ENCODE measurements around the gene STYXL2.

The STYXL2 gene

GRCh38 chr1:167077128-167077867 lies 16.6 kb upstream of the STYXL2 start:
- Histone ChIP-seq H3K27ac (no peak overlapping the region), H3K4me3 (no peak overlapping the region)

GRCh38 chr1:167077868-167078210 lies 16.0 kb upstream of the STYXL2 start:
- H3K4me3 ChIP-seq, result no peak overlapping the region
- no peak overlapping the region for H3K27ac ChIP-seq

- no peak overlapping the region for H3K27ac ChIP-seq
- H3K4me3 ChIP-seq, result no peak overlapping the region
Measured at GRCh38 chr1:167081594-167082156, 12.2 kb upstream of the STYXL2 start.

DNA sequence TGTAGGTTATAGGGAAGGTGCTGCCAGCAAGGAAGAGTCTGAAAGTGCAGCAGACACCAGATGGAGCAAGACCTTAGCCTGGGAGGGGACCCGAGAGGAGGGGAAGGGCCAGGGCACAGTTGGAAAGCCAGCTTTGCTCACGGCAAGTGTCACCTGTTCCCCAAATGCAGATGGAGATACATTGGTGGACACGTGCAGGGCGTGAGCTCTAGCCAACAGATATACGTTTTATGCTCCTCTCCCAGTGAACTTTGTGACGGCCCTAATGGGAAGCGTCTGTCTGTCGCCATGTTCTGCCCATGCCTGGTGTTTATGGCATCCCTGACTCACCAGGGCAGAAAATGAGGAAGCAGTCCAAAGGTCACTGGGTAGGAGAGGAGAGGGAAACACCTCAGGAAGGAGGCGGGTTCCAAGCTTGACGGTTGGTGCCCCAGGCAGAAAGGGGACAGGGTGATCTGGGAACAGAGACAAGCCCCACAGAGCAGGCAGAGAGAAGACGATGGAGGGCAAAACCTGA lies 11.3 kb upstream of the STYXL2 start:
- no peak overlapping the region for H3K27ac ChIP-seq
- H3K4me3 ChIP-seq, result no peak overlapping the region

GRCh38 chr1:167083066-167083665 lies 10.7 kb upstream of the STYXL2 start:
- Histone ChIP-seq H3K27ac (no peak overlapping the region), H3K4me3 (no peak overlapping the region)

GRCh38 chr1:167083871-167084270 lies 10.0 kb upstream of the STYXL2 start:
- Histone ChIP-seq H3K27ac (no peak overlapping the region), H3K4me3 (no peak overlapping the region)

DNA sequence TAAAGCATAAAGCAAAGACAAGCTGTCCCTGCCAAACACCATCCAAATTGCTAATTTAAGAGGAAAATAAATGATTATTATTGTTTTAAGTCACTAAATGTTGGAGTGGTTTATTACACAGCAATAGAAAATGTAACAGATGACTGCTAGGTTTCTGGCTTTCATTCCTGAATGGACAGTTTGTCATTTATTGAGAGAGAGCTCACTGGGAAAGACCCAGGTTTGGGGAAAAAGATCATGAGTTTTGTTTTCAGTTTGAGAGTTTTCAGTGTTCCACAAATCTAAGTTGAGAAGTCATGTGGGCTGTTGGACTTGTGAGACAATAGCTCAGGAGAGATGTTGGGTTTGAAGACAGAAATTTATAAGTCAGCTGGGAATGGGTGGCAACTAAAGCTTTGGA lies 9.1 kb upstream of the STYXL2 start:
- Histone ChIP-seq H3K27ac (no peak overlapping the region), H3K4me3 (no peak overlapping the region)

GRCh38 chr1:167086033-167086432 lies 7.8 kb upstream of the STYXL2 start:
- no peak overlapping the region for H3K4me3 ChIP-seq
- no peak overlapping the region for H3K27ac ChIP-seq

GRCh38 chr1:167086768-167087167 lies 7.1 kb upstream of the STYXL2 start:
- Histone ChIP-seq H3K4me3 (no peak overlapping the region), H3K27ac (no peak overlapping the region)

- no peak overlapping the region for H3K27ac ChIP-seq
- no peak overlapping the region for H3K4me3 ChIP-seq
Measured at GRCh38 chr1:167088746-167089417, 5.0 kb upstream of the STYXL2 start.

GRCh38 chr1:167089939-167090313 lies 3.9 kb upstream of the STYXL2 start:
- Histone ChIP-seq H3K27ac (peak overlapping the region in 8 of 21 experiments; percentile 11 to 79 (median 62)), H3K4me3 (no peak overlapping the region)

DNA sequence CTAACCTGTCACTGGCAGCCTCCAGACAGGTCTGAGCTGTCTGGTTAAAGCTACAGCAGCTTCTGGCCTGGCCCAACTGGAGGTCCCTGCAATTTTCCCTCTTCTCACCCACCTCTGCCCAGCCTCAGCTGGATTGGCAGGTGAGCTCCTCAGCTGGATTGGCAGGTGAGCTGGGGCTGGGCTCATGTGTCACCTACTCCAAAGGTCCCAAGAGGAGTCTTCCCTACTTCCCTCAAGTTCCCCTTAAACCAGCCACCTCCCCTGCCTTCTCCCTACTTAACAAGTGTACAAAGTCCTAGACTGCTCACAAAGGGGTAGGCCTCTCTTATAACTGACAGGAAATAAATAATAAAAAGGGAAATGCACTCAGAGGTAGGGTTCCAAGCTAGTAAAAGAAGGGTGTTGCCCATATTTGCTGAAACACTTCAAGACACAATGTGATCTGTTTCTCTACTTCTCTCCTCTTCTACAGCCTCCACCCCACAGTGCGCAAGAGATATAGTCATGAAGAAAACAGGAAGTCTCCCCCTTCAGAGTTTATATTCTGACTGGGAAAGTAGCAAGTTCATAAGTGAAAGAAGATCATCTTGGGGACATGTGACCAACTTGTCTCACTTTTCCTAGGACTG lies 3.4 kb upstream of the STYXL2 start, which contains the start of gene GPA33:
TSS of gene GPA33 (minus strand) at position 64 of the 629 bp plus-strand sequence. CDS start 90 bp downstream, outside the sequence.
- peak within 1 kb of the TSS in 8 of 21 experiments; percentile 11 to 79 (median 62) for H3K27ac ChIP-seq
- no peak within 1 kb of the TSS for H3K4me3 ChIP-seq

- Histone ChIP-seq H3K27ac (no peak overlapping the region), H3K4me3 (no peak overlapping the region)
Measured at GRCh38 chr1:167092653-167093052, 1.2 kb upstream of the STYXL2 start.

GRCh38 chr1:167094690-167095089 lies 815 bp downstream of the STYXL2 start:
- Histone ChIP-seq H3K27ac (no peak overlapping the region), H3K4me3 (no peak overlapping the region)

DNA sequence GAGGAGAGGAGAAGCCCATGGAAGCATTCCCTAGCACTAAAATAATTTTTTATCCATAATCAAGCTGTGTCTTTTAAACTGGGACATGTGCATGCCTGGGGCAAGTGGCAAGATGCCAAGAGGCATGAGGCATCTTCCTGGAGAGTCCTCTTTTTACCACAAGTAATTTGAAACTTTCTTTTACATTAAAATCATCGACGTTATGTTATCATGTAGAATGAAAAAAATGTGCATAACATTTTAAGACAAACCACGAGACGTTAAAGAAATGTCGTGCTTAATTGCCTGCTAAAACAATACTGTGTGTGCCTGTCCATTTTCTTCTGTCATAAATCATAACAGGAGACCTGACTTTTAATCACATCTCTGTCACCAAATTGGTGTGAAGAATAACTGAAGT lies 1.5 kb downstream of the STYXL2 start:
- H3K4me3 ChIP-seq, result no peak overlapping the region
- no peak overlapping the region for H3K27ac ChIP-seq

DNA sequence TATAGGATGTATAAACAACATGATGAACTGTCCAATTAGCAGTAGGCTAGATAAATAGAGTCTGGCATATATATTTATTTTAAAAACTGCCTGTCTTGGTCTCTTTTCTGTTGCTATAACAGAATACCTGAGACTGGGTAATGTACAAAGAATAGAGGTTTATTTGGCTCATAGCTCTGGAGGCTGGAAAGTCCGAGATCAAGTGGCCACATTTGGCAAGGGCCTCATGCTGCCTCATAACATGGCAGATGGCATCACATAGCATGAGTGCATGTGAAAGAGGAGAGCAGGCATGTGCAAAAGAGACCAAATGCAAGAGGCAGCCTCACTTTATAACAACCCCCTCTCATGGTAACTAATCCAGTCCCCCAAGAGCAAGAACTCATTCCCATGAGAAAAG lies 6.0 kb downstream of the STYXL2 start:
- H3K4me3 ChIP-seq, result no peak overlapping the region
- no peak overlapping the region for H3K27ac ChIP-seq

DNA sequence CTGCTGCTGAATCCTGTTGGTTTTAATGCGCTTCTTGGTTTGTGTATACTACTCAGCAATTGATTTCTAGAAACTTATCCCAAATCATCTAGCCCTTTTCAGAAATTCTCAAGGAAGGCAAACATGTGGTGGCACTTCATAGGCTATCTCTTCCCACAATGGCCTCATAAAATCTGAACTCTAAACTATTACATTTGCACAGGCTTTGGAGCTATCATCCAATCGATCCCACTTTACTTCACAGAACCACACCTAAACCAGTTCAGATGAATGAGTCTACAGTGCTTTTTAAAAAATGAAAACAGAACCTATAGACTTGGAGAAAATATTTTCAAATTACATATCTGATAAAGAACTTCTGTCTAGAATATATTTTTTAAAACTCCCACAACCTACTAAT lies 6.9 kb downstream of the STYXL2 start:
- no peak overlapping the region for H3K27ac ChIP-seq
- H3K4me3 ChIP-seq, result no peak overlapping the region

DNA sequence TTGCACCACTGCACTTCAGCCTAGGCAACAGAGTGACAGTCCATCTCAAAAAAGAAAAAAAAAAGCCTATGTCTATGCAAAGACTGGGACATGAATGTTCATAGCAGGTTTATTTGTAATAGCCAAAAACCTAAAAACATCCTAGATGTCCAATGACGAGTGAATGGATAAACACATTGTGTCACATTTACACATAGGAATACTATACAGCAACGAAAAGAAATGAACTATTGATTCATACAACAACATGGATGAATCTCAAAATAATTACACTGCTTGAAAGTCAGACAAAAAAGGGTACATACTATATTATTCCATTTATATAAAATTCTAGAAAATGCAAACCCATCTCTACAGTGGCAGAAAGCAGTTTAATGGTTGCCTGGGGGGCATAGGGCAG lies 7.9 kb downstream of the STYXL2 start:
- Histone ChIP-seq H3K4me3 (no peak overlapping the region), H3K27ac (no peak overlapping the region)

DNA sequence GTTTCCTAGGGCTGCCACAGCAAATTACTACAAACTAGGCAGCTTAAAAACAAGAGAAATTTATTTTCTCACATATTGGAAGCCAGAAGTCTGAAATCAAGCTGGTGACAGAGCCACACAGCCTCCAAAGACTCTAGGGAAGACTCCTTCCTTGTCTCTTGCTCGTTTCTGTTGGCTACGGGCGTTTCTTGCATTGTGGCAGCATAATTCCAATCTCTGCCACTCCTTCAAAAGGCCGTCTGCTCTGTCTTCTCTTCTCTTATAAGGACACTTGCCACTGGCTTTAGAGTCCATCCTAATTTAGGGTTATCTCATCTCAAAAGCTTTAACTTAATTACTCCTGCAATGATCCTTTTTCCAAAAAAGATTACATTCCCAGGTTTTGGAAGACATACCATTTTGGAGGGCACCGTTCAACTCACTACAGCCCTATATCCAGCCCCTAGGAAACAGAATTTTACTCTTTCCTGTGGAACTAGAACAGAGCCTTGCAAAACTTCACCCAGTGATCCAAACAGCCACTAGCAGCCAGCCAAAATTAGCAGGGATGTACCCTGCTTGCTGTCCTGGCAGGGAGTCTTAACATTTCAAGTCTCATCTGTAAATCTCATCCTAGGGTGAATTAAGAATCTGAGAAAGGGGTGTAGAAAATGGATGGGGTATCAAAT lies 9.2 kb downstream of the STYXL2 start:
- no peak overlapping the region for H3K27ac ChIP-seq

DNA sequence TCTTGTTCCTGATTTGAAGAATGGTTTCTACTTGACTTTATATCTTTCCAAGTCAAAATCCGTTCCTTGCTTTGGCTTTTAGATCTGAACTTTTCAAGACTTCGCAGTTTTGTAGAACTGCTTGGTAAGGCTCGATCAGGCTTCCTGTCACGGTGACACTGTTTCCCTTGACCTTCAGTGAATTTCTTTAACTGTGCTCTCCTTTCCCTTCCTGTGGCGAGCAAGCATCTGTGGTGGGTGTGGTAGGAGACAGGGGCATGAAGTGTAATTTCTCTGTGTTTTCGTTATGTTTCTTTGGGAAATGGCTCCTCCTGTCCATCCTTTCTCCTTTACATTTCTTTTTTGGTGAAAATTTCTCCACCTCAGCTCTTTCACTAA lies 10.4 kb downstream of the STYXL2 start:
- no peak overlapping the region for H3K4me3 ChIP-seq
- H3K27ac ChIP-seq, result no peak overlapping the region

More for the DNA sequence above, 9.2 kb downstream of the STYXL2 start:
- no peak overlapping the region for H3K4me3 ChIP-seq

All from skin epidermis (tissue), 12 donors.